SK-MEL-5 (cell line): Measurements from ENCODE around the gene PGAP1. TPM values are rescaled to one million over a fixed set of nuclear protein-coding genes. Genes with fewer than 3 reads are reported as not detected.

Experiments
- DNase-seq: peaks from one replicate; pipeline ENCODE4 v3.0.0-alpha.2; 2016; ENCODE audit warnings: low read depth, low spot score
- in situ Hi-C: cut with HindIII; loops from 2 replicates; pipeline ENCODE4 v1.10.0; 2016; ENCODE audit warnings: low sequenced_read_pairs, high pct_unique_total_duplicates, low pct_unique_long_range_greater_than_20kb
- total RNA-seq: library from RNA; depleted of rRNA; stranded (reverse); fragments of >200 nt; shearing (Covaris generic); gene quantifications from 2 replicates; pipeline ENCODE4 v1.2.3, GENCODE V29; 2014

Gene PGAP1
- total RNA-seq, 1 experiment from 2014 or later: 3.1 TPM

DNA sequence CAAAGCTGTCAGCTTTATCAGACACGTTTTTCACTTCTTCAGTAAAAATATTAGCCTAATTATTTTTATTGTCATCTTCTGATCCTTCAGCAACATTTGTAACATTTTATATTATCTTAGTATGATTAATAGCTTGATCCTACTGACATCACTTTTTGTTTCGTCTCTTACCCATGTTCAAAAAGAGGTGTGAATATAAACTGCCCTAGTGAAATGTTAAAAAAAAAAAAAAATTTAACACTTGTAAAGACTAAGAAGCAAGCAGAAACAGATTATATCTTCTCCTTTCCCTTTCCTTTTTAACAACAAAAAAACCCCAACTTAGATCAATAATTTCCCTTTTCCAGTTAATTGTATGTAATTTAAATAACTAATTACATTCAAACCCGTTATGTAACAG lies 81.1 kb downstream of the PGAP1 start:
- in situ Hi-C loops: no loop called here
- no peak for DNase-seq

DNA sequence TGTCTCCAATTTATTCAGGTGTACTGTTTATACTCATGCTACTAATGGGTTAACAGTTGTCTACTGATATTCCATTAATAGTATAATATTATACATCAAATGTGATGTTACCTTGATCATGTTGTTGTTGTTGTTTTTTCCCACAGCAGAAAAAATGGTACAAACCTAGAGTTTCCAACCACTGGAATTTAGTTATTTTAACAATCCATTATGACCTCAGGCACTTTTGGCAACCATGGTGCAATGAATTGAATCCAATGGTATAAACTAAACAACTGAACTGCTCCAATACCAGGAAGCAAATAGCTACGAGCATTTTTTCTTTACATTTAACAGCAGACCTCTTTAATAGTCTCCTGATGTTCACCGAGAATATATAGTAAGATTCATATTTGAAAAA lies 86.3 kb downstream of the PGAP1 start:
- in situ Hi-C loops: no loop called here
- no peak for DNase-seq

DNA sequence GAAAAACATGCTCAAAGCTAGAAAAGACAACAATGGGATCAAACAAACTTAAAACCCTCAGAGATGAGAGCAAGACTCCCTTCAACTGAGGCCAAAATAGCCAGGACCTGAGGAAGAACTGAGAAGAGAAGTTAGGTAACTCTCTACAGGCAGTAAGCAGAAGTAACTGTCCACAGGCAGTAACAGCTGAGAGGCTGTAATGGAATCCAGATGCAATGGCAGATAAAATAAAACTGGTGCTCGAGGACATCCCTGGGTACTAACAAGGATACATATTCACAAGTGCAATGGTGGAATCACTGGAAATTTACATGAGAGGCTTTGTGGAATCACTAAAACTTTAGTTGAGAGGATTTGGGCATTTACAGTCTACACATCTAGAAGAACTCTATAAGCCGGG lies 86.9 kb downstream of the PGAP1 start:
- in situ Hi-C loops: no loop called here
- no peak for DNase-seq

DNA sequence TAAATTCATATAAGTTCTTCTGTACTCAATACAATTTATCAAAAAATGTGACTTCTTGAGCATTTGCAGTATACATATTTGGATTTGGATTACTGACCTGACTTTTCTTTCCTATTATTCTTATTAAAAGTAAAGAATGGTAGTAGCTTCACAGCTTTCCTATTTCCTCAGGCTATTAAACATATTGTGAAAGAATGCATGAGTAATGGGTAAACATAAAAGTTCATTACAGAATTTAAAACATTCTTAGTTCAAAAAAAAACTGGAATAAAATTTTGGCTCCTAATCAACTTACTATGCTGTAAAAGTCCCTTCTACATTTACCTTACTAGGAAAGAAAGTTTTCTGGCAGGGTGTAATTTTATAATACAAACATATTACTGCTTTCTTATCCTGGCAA lies 90.1 kb downstream of the PGAP1 start:
- DNase-seq: no peak
- in situ Hi-C loops: no loop called here

DNA sequence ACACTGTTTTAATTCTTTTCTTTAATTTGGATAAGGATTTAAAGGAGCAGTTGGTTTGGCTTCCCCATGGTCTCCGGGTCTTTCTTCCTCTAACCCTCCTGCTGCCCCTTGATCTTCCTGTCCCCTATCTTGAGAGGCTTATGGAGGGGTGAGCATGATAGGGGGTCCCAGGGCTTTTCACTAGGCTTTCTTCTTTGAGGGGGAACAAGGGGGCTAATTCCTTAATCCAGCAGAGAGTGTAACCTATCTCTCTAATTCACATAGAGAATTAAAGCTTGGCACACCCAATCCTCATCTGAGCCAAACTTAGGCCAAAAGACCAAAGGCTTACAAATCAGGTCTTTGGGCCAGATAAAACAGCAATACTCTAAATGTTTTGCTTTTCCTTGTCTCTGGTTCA lies 95.8 kb downstream of the PGAP1 start:
- DNase-seq: no peak
- in situ Hi-C loops: no loop called here

DNA sequence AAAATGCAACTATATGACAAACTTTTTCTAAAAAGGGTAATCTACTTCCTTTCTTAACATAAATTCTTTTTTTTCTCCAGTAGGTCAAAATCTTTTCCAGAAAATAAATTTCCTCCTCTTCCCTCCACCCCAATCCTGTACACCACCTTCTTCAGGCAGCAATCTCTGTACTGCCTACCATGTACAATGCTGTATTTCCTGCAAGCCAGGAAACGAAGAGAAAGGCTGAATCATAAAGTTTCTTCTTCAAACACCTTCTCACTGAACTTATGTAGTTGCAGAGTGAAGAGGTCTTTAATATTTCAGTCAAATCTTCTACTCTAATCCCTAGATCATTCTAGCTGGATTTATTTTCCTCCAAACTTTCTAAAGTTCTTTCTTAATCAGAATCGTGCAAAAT lies 99.2 kb downstream of the PGAP1 start:
- in situ Hi-C loops: no loop called here
- DNase-seq: no peak

DNA sequence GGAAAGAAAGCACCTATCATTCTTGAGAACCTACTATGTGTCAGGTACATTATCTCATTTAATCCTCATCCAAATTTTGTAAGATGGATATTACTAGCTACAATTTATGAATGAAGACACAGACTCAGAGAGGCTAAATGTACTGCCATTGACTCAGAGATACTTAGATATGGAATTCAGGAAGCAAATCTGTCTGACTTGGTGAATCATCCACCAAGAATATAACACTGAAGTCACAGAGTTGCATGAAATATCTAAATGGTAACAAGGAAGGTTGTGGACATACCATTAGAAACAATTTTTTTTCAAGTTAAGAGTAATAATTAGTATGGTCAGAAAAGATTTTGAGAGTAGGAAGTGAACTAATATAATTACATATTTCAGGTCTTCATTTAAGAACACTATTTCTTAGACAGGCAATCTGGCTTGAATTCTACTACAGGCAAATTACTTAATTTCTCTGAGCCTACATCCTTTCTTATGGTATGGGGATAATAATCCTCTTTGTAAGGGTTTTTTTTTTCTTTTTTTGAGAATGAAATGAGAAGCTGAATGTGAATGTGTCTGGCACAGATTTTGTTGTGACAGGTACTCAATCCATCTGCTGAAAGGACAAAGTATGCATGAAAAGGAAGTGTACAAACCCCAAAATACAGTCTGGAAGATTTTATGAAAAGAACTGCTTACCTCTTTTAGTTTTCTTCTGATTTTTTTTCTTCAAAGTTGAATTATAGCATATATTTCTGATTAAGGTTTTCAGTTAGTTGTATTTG lies 102.6 kb downstream of the PGAP1 start:
- in situ Hi-C loops: no loop called here
- DNase-seq: no peak

DNA sequence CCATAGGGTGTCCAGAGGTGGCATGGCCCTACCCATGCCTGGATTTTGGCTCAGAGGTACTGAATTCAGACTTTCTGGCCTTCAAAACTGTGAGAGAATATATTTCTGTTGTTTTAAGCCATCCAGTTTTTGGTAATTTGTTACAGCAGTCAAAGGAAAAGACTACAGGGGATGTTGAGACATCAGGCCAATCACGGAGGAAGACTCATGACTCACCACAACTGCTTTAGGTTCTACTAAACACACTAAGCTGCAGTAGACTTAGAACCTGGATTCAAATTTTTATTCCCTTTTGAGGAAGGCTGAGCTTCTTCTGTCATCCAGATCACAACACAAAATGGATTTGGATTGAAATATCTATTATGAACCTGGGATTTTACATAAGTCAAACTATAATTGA lies 105.3 kb downstream of the PGAP1 start:
- in situ Hi-C loops: no loop called here
- DNase-seq: no peak

DNA sequence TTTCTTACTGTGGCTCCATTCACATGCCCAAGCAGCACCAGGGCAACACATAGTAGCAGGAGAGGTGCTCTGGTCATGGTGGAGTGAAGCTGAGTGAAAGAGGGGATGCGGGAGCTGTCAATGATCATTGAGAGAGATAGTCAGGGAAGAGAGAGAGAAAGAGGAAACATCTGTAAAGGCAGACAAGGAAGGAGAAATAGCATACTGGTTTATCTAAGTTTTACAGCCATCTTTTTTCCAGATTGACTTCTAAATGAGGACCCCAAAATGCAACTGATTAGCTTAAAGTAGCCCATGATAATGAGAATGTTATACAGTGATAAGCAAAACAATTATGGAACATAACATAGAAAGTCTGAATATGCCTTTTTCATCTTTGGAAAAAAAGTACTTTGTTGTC lies 117.2 kb downstream of the PGAP1 start, which contains the start of gene C2orf66:
TSS of gene C2orf66 (minus strand) at position 96 of the 400 bp plus-strand sequence. CDS start at position 77, 19 bp downstream.
- in situ Hi-C loops: no loop called here
- no peak for DNase-seq

DNA sequence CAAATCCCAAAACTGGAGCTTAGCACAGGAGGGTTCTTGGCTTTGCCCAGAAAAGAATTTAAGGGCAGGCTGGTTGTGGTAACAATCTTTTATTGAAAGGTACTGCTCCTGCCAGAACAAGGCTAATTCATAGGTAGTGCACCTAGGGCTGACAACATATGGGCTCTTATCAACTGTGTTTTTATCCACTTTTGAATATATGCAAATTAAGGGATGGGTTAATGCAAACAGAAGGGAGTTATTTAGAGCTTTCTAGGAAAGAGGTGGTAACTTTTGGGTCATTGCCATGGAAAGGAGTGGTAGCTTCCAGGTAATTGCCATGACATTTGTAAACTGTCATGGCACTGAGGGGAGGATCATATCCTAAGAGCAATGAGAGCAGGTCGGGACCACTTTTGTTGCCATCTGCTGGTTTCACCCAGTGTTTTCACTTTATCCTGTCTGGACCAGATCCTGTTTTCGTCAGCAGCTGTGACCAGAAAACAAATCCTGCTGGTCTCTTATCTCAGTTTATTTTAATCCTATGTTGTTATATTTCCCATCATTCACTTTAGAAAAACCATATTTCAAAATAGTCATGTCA lies 118.3 kb downstream of the PGAP1 start:
- in situ Hi-C loops: no loop called here
- peak; percentile 25 for DNase-seq

DNA sequence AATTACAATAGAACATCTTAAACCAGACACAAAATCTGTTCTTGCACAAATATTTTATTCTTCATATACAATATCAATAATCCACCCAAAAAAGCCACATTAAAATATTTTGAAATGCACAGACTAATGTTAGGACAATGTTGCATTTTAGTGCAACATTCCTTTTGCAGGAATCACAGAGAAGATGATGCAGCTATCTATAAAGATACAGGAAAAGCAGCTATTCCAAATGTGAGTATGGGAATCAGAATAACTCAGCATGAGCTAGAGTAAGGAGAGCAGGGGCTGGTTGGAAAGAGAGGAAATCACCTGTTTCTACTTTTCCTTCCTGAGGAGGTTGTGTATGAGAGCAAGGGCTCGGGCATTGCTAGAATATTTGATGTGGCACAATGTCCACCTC lies 122.1 kb downstream of the PGAP1 start:
- DNase-seq: no peak
- in situ Hi-C loops: no loop called here

DNA sequence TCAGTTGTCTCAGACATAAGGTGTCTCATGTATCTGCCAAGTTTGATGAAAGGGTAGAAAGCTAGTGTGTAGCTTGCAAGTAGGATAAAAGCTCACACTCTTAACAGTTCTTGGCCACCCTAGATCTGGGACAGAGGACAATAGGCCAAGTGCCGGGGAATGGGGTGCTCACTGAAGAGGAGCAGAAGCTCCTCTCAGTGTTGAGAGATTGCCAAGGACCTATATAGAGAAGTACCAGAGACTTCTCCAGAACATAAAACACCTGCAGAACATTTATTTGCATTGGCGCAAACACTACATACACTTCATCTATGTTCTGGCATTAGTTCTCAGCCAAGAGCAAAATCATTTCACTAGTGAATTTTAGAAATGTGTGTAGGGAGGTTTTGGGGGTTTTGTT lies 124.1 kb downstream of the PGAP1 start:
- no peak for DNase-seq
- in situ Hi-C loops: no loop called here

DNA sequence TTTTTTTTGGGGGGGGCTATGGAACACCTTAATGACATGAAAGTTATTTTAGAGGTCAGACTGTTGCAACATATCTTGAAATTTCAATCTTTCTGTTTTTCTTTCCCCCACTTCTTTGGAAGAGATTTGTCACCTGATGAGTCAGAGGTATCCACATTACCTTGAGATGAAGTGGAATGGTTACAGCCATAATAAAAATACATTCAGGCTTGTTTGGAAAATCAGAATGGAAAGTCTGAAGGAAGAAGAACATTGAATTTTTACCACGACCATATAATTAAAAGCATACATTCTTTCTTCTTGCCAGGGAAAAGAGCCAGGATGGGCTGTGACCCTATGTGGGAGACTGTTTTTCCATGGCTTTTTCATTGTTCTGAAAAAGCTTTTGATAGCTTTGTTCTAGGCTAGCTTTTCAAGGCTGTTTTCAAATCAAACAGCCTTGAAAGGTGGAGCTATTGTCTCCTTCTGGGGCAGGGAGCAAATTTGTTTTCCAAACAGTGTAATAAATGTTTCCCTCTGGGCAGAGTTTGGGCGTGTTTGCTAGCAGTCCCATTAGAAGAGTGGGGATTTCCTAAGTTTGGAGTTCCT lies 124.7 kb downstream of the PGAP1 start:
- no peak for DNase-seq

DNA sequence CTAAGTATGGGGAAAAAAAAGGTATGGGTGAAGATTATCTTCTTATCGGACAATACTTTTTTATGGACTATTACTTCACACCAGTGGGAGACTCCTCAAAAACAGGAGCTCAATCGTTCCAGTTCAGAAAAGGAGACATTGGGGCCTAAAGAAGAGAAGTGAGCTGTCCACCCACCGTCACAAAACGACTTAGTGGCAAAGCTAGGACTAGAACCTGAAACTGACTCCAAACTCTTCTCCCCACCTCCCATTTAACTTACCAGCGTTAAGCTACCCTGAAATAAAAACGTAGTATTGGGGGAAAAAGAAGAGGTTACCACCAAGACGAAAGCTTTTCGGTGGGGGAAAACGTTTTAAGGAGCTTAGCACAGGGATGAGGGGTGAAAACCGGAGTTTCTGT lies 127.5 kb downstream of the PGAP1 start:
- peak; percentile 4 for DNase-seq
- in situ Hi-C loops: no loop called here

More for the DNA sequence above, 124.7 kb downstream of the PGAP1 start:
- in situ Hi-C loops: no loop called here

DNA sequence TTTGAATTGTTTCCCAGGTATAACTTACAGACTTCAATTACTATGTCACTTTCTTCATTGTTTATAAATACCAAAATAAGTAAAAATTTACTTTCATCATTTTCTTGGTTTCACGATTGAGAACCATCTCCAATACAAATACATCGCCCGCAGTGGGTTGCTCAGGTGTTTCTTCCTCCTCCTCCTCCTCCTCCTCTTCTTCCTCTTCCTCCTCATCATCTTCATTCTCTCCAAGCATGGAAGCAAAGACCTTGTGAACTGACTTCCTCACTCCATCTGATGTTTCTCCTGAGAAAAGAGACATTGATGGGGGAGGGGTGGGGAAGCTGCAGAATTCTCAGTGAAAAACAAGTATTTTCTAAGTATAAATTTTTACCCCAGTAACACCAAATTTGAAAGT lies 133.6 kb downstream of the PGAP1 start:
- in situ Hi-C loops: no loop called here

DNA sequence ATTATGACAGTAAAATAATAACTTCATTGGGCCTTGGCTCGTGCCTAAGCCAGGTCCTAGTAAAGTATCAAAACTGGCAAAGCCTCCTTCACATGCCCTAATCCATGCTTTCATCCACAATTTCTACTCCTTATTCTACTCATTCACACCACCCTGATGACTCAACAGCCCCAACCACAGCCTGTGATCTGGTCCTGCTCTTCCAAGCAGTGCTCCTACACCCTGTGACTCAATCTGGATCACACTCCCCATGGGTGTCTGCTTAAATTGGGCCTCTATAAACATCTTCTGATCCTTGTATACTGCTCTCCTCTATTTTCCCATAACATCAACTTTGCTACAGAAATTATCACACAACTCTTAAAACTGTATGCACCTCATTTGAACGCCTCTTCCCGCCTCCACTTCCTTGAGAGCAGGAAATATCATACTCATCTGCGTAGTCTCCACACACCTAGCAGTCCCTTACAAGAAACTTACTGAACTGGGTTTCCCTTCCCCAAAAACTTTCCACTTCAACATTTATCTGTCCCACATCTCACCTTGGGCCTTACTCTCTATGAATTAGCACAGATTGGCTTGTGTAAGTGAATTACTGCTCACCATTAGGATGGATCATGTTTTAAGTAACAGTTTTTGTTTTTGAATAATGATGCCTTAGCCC lies 142.9 kb downstream of the PGAP1 start:
- DNase-seq: no peak
- in situ Hi-C loops: no loop called here

More for the DNA sequence above, 133.6 kb downstream of the PGAP1 start:
- DNase-seq: no peak
